Measurements from ENCODE around the gene PLA2G4C.

DNA sequence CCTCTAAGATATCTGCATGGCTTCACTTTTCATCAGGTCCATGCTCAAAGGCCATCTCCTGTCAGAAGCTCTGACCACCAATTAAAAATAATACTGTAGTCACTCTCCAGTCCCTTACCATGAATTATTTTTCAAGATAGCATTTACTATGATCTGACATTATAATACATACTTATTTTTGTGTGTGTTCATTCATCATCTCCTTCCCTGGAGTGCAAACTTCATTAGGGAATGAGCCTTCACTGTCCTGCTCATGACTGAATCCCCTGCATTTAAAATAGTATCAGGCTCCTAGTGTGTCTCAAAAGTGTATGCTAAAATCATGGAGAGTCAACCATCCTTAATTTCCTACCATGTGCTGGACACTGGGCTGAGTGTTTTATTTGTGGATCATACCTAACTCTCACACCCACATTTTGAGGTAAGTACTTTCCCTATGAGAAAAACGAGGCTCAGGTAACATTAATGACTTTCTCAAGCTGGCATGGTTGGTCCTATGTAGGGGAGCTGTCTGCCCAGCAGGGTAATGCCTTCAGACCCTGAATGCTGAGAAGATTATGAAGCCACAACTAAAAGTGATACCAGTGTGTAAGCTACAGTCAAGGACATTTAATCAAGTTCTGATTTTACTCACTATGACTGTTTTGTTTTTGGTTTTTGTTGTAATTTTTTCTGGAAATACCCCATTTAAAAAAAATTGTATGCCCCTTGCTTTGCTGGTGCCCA is 16.3 kb downstream of the PLA2G4C start:
- TF ChIP-seq YY1 (IDR thresholded peaks at IDR 0.05; ENCODE audit: insufficient read depth, insufficient read length) (no peak), ZNF274 (IDR thresholded peaks at IDR 0.05; ENCODE audit: low read depth, low read length) (no peak), SUZ12 (IDR thresholded peaks at IDR 0.05; ENCODE audit: extremely low read depth, insufficient read depth, insufficient read length) (no peak)

Measured in NT2/D1 (cell line).